OCI-LY7 (cell line): ENCODE measurements around the gene HS3ST5.

Source experiments
- CTCF ChIP-seq: fragments of 200-600 bp; sonication (generic); conservative IDR thresholded peaks from 2 replicates; pipeline ENCODE4 v1.5.1; 2014; ENCODE audit warnings: mild to moderate bottlenecking, antibody characterized with exemption, low read length, moderate library complexity, mixed read lengths
- EZH2phosphoT487 ChIP-seq: fragments of 200-600 bp; sonication (generic); IDR thresholded peaks from 2 replicates; pipeline ENCODE4 v1.6.1; 2018; ENCODE audit warnings: low read depth, borderline replicate concordance, mild to moderate bottlenecking, mixed run types, antibody characterized with exemption, low read length, moderate library complexity, mixed read lengths

GRCh38 chr6:114052141-114052540 is 290.7 kb downstream of the HS3ST5 start:
- TF ChIP-seq CTCF (no peak), EZH2phosphoT487 (no peak)
